22Rv1 (cell line): ENCODE results near the gene DLAT.

Source experiments
- CTCF ChIP-seq: fragments of 450-650 bp; IDR thresholded peaks from 2 replicates; pipeline ENCODE4 v1.5.1; 2017; ENCODE audit warnings: mild to moderate bottlenecking
- ZFX ChIP-seq: fragments of 450-650 bp; IDR thresholded peaks from 2 replicates; pipeline ENCODE4 v1.6.1; 2017; ENCODE audit warnings: antibody characterized with exemption, borderline replicate concordance

GRCh38 chr11:112004389-112004788 is 20.8 kb upstream of the DLAT start:
- TF ChIP-seq CTCF (peak; percentile 26; the same call in 1 of the 2 replicates), ZFX (no peak)
